ENCODE results near the gene REXO5. TPM values are rescaled to one million over a fixed set of nuclear protein-coding genes. Genes with fewer than 3 reads are reported as not detected.

REXO5 gene
- total RNA-seq, 1 experiment from 2014 or later, result 6.7 TPM

DNA sequence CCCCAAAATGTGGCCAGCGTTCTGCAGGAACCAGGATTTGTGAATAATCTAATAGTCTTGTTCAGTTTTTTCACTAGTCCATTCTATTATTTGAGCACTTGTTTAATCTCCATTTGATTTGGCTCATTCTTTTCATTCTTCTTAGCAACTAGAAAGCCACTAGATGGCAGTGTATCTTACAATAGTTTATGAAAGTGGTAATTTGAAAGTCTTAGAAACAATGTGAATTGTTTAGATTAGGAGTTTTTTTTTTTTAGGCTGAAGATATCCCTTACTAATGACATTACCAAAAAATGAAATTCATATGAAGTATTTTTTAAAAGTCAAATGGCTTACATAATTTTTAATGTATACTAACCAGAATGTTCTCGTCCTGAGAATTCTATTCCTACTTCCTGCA is 6.7 kb upstream of the REXO5 start:
- Histone ChIP-seq H3T11ph (ENCODE audit: low read length) (no peak overlapping the region), H3K4ac (ENCODE audit: low read depth, low read length) (no peak overlapping the region), H2BK5ac (ENCODE audit: insufficient read length, low read length) (no peak overlapping the region), H3K23me2 (ENCODE audit: insufficient read length, low read depth, low read length, poor library complexity, severe bottlenecking) (no peaks in the 10 kb centered on the region), H3K14ac (ENCODE audit: insufficient read depth, low read length) (no peak overlapping the region), H3K56ac (ENCODE audit: insufficient read length, low read depth, low read length) (no peak overlapping the region), H3K27ac (ENCODE audit: insufficient read length, low read depth, low read length) (no peak overlapping the region), H3K4me1 (ENCODE audit: insufficient read depth, low read length) (no peaks in the 10 kb centered on the region), H3K18ac (ENCODE audit: insufficient read length, low read depth, low read length) (no peak overlapping the region), H3K79me1 (ENCODE audit: insufficient read depth, low read depth, low read length, poor library complexity, severe bottlenecking) (no peaks in the 10 kb centered on the region), H3K23ac (ENCODE audit: insufficient read length, low read depth, low read length) (no peak overlapping the region), H3K9me3 (ENCODE audit: control insufficient read depth, low read depth, low read length) (no peaks in the 10 kb centered on the region), H2BK12ac (ENCODE audit: insufficient read length, low read depth, low read length) (no peak overlapping the region), H3K4me2 (ENCODE audit: insufficient read depth, insufficient read length, low read length) (no peak overlapping the region), H2BK15ac (ENCODE audit: low read depth, low read length) (no peak overlapping the region), H2AFZ (ENCODE audit: low read length) (no peak overlapping the region), H3K79me2 (ENCODE audit: insufficient read depth, low read length) (no peaks in the 10 kb centered on the region), H4K8ac (replicated peaks; ENCODE audit: insufficient read length, low read depth, low read length) (no peak overlapping the region), H2BK120ac (ENCODE audit: low read depth, low read length, poor library complexity, severe bottlenecking) (no peak overlapping the region), H4K20me1 (ENCODE audit: control insufficient read depth, insufficient read depth, insufficient read length) (no peaks in the 10 kb centered on the region), H2AK5ac (ENCODE audit: insufficient read length, low read length) (no peak overlapping the region), H2BK20ac (ENCODE audit: low read depth, low read length, poor library complexity, severe bottlenecking) (no peak overlapping the region), H3K27me3 (ENCODE audit: insufficient read depth, low read length) (no peaks in the 10 kb centered on the region), H4K91ac (ENCODE audit: insufficient read length, low read depth, low read length) (no peak overlapping the region), H4K5ac (ENCODE audit: insufficient read length, low read depth, low read length) (no peak overlapping the region), H3K9ac (ENCODE audit: extremely low read depth, insufficient read length, low read length) (no peak overlapping the region)
- Mint-ChIP-seq H3K4me3 (no peak overlapping the region), H3K27ac (no peak overlapping the region), H3K9me3 (no peaks in the 10 kb centered on the region), H3K36me3 (ENCODE audit: insufficient read depth in 1 of 3, low read depth in 3 of 3) (peaks cover 0 to 21% (median 19%) of the 10 kb centered on the region in 3 experiments; a peak in 5 of 7 replicates), H3K4me1 (no peaks in the 10 kb centered on the region), H3K27me3 (ENCODE audit: low read depth) (no peaks in the 10 kb centered on the region)
- WGBS (ENCODE audit: extremely low coverage, insufficient read length, low lambda C conversion rate), result no CpG with 5 or more reads among the region's 2 CpGs
- DNase-seq, result no peak
- TF ChIP-seq, protein P1, sequence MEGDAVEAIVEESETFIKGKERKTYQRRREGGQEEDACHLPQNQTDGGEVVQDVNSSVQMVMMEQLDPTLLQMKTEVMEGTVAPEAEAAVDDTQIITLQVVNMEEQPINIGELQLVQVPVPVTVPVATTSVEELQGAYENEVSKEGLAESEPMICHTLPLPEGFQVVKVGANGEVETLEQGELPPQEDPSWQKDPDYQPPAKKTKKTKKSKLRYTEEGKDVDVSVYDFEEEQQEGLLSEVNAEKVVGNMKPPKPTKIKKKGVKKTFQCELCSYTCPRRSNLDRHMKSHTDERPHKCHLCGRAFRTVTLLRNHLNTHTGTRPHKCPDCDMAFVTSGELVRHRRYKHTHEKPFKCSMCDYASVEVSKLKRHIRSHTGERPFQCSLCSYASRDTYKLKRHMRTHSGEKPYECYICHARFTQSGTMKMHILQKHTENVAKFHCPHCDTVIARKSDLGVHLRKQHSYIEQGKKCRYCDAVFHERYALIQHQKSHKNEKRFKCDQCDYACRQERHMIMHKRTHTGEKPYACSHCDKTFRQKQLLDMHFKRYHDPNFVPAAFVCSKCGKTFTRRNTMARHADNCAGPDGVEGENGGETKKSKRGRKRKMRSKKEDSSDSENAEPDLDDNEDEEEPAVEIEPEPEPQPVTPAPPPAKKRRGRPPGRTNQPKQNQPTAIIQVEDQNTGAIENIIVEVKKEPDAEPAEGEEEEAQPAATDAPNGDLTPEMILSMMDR (conservative IDR thresholded peaks at IDR 0.05), result peak; percentile 62

All from H9 (cell line).